H4 (cell line): ENCODE data around the gene RPS6KC1. TPM values are rescaled to one million over a fixed set of nuclear protein-coding genes. Genes with fewer than 3 reads are reported as not detected.
"Not testable (repeated sequence)": the region's sequence is repeated elsewhere in the genome, so short reads cannot be mapped to it uniquely, and the experiment has no call there.

Experiments used
- DNase-seq: peaks from one replicate; pipeline ENCODE4 v3.0.0-alpha.2; 2015; ENCODE audit warnings: low spot score
- total RNA-seq: library from RNA; depleted of rRNA; stranded (reverse); fragments of >200 nt; shearing (Covaris generic); gene quantifications from 2 replicates; pipeline ENCODE4 v1.2.3, GENCODE V29; 2014

Gene RPS6KC1
- total RNA-seq, 1 experiment from 2014 or later, result 16.6 TPM

DNA sequence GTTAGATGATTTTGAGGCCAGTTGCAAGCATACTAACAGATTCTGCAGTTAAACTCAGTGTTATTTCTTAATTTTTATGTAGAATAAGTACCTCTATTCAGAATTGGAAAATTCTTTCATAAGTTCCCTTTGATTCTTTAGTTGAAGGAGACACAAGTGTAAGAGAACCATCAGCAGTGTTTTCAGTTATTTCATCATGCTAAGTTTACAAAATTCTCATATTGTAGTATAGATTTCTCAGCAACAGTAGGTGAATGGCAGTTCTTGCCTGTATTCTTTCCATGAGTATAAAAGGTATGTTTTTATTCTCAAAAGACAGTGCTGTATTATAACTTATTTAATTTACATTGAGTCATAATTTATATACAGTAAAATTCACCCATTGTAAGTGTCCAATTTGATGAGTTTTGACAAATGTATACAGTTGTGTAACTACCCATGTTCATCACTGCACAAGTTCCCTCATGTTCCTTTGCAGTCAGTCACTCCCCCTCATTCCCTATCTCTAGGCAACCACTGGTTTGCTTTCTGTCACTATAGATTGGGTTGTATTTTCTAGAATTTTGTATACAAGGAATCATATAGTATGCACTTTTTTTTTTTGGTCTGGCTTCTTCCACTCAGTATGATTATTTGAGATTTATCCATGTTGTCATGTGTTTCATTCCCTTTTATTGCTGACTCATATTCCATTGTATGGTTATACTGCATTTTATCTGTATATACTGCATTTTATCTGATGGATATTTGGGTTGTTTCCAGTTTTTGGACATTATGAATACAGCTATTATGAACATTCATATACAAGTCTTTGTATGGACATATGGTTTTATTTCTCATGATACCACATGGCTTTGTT is 3.9 kb downstream of the RPS6KC1 start:
- DNase-seq, result no peak

- DNase-seq, result no peak
Measured at GRCh38 chr1:213055767-213056166, 4.7 kb downstream of the RPS6KC1 start.

- DNase-seq, result no peak
Measured at GRCh38 chr1:213057264-213058059, 6.4 kb downstream of the RPS6KC1 start.

- DNase-seq, result no peak
Measured at GRCh38 chr1:213060836-213061235, 9.8 kb downstream of the RPS6KC1 start.

DNA sequence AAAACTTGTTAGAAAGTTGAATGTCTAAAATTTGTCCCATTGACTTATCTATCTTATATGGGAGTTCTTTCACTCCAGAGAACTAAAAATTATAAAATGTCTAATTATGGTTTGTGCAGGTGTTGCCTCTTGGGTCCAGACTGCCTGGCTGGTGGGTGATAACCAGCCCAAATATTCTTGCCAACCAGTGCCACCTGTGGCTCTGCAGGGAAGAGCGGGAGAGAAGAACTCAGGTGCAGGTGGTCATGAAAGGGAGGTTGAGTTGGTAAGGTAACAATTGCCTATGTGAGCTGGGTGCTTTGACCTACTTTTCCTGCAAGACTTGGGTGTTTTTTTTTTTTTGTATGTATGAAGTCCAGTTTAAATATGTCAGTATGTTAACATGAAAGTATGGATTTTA is 10.2 kb downstream of the RPS6KC1 start:
- no peak for DNase-seq

GRCh38 chr1:213065800-213066199 is 14.8 kb downstream of the RPS6KC1 start:
- no peak for DNase-seq

DNA sequence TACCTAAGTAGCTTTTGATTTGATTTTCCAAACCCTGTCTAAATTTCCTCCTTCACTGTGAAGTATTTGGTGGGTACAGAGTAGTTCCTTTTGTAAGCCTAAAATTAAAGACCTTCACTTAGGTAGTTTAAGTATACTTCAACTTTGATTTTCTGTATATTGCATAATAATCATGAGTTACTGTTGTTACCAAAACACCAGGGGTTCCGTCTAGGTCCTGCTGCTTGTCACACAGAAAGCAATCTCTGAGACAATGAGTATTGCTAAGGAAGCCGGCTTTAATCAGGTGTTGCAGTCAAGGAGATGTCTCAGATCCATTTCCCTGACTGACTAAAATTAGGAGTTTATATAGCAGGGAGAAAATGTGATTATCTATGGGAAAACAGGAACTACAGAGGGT is 15.3 kb downstream of the RPS6KC1 start:
- no peak for DNase-seq

DNA sequence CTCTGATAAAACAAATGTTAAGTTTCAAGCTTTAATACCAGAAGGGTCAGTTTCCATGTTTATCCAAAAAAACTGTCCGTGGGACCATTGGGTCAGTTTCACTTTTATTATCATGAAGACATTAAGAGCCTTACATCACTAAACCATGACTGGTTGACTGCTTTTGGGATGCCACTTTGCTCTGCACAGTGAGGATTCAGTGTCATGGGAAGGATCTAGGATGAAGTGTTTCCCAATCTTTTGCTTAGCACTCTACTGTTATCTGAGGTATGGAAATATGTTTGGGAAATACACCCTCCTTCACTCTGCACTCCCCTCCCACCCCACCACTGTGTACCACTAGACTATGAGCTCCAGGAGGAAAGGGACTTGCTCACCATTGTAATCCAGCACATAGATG is 16.3 kb downstream of the RPS6KC1 start:
- DNase-seq, result no peak

GRCh38 chr1:213070406-213070805 is 19.4 kb downstream of the RPS6KC1 start:
- DNase-seq, result peak; percentile 77

DNA sequence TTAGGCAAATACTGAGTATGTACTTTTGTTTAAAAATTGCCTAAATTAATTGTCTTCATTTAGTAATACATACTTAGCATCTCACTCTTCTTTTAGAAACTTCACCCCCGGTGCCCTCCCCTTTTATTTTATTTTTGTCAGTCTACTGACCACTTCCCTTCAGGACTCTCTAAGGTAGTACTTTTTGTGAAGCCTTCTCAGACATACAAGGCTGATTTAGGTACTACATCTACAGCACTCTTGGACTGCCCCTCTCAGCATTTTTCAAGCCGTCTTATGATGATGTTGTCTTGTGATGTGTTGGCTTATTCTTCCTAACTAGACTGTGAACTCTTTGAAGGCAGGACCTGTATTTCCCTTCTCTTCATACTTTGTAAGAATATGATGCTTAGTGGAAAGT is 24.7 kb downstream of the RPS6KC1 start:
- no peak for DNase-seq

- no peak for DNase-seq
Measured at GRCh38 chr1:213082420-213083111, 31.5 kb downstream of the RPS6KC1 start.

DNA sequence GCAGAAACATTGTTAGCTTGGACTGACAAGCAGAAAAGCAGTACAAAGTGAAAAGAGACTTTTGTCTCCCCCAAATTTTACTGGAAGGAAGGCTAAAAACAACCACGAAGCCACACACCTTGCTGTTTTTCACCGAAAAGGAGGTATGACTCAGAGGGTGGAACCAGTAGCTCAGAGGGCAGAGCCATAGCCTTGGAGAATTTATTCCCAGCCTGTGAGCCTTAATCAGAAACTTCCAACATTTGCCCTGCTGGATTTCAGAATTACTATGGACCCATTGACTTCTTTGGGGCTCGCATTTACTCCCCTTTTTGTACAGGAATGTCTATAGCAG is 32.0 kb downstream of the RPS6KC1 start:
- no peak for DNase-seq

GRCh38 chr1:213087911-213088310 is 36.9 kb downstream of the RPS6KC1 start:
- DNase-seq, result no peak

- no peak for DNase-seq
Measured at GRCh38 chr1:213089924-213090677, 39.1 kb downstream of the RPS6KC1 start.

GRCh38 chr1:213094446-213094845 is 43.4 kb downstream of the RPS6KC1 start:
- no peak for DNase-seq

- no peak for DNase-seq
Measured at GRCh38 chr1:213095467-213095866, 44.4 kb downstream of the RPS6KC1 start.

GRCh38 chr1:213099682-213100399 is 48.8 kb downstream of the RPS6KC1 start:
- DNase-seq, result no peak

- not testable (repeated sequence) for DNase-seq
Measured at GRCh38 chr1:213100565-213100964, 49.5 kb downstream of the RPS6KC1 start.

GRCh38 chr1:213103377-213104306 is 52.6 kb downstream of the RPS6KC1 start:
- DNase-seq, result no peak

GRCh38 chr1:213104604-213105003 is 53.6 kb downstream of the RPS6KC1 start:
- no peak for DNase-seq
